HG02973 (cell line): ENCODE results near the gene DPP6.
A peak's percentile ranks its signal among the peaks of the same experiment; 100 is the strongest.
"Not testable (repeated sequence)": the region's sequence is repeated elsewhere in the genome, so short reads cannot be mapped to it uniquely, and the experiment has no call there.

ENCODE experiments used
- ATAC-seq: cut with Tn5 transposase; IDR thresholded peaks from one replicate; pipeline ENCODE4 v1.9.1; 2021; ENCODE audit warnings: moderate library complexity; ENCODE audit not compliant: unreplicated experiment

The DPP6 gene

DNA sequence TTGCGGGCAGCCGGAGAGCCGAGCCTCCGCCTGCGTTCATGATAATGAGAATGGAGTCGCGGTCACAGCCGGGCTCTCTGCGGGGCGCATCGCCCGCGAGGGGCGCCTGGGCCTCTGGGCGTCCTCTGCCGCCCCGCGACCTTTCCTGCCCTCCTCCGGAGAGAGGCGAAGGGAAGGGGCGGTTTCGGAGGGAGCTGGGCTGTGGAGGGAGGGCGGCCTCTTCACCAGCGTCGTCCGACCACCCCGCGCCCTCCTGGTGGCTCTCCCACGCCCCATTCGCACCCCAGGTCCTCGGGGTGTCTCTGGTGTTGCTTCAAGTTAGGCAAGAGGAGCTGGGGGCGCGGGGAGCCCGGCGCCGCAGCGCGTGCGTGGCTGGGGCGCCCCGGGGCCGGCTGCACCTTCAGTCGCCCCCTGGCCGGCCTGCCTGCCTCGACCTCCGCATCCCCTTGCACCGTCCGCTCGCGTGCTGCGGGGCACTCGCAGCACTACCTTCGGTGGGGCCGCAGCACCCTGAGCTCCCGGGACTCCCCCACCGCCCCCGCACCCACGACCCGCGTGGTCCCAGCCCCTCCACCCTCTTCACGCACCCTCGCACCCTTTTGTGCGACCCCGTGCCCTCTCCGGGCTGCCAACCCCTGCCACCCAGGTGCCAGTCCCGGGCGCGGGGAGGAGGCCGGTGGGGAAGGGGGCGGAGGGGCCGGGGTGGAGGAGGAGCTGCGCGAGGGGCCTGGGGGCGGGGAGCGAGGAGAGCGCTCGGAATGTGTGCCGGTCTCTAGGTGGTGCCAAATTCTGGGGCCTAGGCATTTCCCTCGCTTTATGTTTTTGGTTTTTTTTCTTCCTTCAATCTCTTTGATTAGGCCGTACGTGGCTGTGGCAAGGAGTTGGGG is at the start of gene DPP6:
TSS of gene DPP6 (plus strand) at position 756 of the 887 bp plus-strand sequence.
- not testable (repeated sequence) for ATAC-seq

DNA sequence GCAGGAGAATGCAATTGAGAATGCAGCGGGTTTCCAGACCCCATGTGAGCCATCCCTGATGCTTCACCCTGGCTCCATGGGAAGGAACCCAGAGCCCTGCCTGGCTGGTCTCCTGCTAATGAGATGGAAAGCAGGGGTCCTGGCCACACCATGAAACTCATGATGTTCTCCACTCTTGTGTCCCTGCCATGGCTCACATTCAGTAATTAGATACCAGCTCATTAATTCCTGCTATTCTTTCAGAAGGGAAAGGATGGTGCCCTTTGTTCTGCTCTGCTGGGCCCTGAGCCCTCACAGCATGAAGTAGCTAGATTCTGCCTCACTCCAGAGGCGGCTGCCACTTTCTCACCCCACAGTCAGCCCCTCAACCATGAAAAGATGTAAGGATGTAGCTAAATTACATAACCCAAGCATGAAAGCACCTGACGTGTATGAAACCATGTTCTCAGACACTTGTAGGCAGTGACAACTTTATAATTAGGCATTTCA is 42.7 kb upstream of the DPP6 start:
- not testable (repeated sequence) for ATAC-seq

- ATAC-seq = not testable (repeated sequence)
Measured at GRCh38 chr7:154010726-154011568, 41.3 kb upstream of the DPP6 start.

- not testable (repeated sequence) for ATAC-seq
Measured at GRCh38 chr7:154012800-154013199, 39.4 kb upstream of the DPP6 start.

- ATAC-seq = not testable (repeated sequence)
Measured at GRCh38 chr7:154015636-154016035, 36.6 kb upstream of the DPP6 start.

DNA sequence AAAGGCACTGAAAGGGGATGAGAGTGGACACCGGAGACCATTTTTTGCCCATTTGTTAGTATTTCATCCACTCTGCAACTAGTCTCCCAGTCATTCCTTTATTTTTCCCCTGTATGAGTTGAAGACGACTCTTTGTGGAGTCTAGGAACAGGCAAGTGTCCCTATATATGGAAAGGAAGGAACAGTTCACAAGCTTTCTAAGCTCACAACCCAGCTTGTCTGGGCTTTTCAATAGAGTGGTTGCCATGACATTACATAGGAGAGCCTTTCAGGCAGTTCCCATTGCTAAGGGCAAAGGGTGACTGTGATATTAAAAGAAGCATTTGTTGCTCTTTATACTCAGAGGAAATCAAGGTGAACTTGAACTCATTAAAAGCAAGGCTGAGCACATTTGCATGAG is 33.8 kb upstream of the DPP6 start:
- ATAC-seq = not testable (repeated sequence)

- not testable (repeated sequence) for ATAC-seq
Measured at GRCh38 chr7:154027805-154028204, 24.4 kb upstream of the DPP6 start.

- not testable (repeated sequence) for ATAC-seq
Measured at GRCh38 chr7:154030476-154031080, 21.6 kb upstream of the DPP6 start.

- ATAC-seq = peak; percentile 79
Measured at GRCh38 chr7:154039466-154040165, 12.6 kb upstream of the DPP6 start.

DNA sequence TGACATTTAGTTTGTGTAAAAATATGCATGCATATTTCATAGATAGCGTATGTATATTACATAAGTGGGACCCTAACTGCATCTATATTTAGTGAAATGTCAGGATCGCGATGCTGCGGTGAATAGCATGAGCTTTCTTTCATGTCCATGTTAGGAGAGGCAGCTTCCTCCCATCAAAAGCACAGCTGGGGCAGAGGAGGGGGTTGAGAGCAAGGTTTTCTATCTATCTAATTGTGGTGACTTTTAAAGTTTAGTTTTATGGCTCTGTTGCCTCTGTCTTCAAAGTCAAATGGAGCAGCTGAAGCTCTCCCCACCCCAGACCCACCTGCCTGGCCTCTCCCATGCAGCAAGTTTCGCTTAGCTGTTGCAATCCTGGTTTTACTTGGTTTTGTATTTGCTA is 1.8 kb upstream of the DPP6 start:
- not testable (repeated sequence) for ATAC-seq

DNA sequence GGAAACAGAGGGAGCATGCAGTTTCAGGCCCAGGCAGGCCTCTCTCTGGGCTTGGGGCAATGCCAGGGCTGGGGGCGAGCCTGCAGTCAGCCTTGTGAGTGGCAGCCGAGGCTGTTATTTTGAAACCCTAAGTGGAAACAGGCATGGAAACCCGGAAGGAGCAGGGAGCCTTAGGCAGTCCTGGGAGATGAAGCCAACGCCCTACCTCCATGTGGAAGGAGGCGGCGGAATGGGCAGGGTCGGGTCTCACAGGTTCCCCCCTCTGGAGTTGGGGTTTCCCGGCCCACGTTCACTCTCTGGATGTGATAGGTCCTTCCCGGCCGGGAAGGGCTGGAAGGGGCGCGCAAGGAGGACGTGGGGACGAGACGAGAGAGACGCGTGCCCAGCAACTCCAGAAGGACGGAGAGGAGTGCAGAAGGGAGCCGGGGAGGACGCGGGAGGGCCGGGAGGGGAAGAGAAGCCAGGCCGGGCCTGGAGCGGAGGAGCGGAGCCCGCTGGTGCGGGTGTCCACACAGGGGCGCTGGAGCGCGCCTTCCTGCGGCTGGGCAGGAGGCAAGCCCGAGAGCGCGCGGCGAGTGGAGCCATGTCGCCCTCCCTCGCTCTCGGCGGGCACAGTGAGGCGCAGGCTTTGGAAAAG is 1.1 kb upstream of the DPP6 start:
- ATAC-seq = not testable (repeated sequence)

GRCh38 chr7:154052530-154053252 is 493 bp downstream of the DPP6 start:
- ATAC-seq = not testable (repeated sequence)

DNA sequence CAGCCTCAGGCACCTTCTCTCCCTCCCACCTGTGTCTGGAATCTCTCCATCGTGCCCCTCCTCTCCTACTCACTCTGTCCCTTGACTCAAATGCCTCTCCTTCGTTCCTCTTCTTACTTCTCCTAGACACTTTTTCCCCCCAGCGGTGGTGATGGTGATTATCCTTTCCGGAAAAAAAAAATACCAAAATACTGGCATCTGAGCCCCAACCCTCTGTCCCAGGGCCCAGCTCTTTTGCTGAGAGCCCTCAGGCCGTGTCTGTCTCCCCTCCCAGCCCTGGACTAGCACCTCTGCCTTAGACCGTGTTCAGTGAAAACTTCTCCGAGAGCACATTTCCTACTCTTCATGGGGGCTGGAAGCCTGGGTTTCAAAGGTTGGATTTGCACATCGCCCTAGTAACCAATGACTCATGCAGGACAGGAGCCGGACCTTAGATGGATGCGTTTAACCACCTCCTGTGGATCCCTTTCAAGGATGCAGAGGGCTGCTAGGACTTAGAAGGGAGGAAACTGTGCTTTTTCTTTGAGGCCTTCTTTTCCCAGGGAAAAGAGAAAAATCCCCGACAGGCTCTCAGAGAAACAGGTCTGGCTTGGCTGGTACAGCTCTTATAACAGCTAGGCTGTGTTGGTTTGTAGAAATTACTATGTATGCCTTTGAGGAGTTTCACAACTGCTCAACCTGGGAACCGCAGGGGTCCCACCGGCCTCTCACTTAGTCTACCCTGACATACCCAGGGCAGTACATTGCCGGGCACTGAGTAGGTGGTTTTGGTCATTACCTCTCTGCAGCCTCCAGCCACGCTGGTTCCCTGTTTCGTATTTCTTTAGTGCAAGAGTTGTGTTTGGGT is 1.5 kb downstream of the DPP6 start:
- not testable (repeated sequence) for ATAC-seq

- not testable (repeated sequence) for ATAC-seq
Measured at GRCh38 chr7:154054664-154055063, 2.5 kb downstream of the DPP6 start.

GRCh38 chr7:154055491-154056106 is 3.4 kb downstream of the DPP6 start:
- ATAC-seq = not testable (repeated sequence)

- not testable (repeated sequence) for ATAC-seq
Measured at GRCh38 chr7:154058783-154059182, 6.6 kb downstream of the DPP6 start.

DNA sequence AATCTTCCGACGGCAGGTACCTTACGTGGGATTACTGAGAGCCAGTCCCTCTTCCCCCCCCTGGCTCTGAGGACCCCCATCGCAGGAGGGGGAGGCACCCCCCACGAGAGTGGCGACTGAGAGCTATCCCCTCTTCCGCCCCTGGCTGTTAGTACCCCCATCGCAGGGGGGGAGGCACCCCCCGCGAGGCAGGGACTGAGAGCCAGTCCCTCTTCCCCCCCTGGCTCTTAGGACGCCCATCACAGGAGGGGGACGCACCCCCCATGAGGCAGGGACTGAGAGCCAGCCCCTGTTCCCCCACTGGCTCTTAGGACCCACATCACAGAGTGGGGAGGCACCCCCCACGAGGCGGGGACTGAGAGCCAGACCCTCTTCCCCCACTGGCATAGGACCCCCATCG is 8.4 kb downstream of the DPP6 start:
- not testable (repeated sequence) for ATAC-seq

- not testable (repeated sequence) for ATAC-seq
Measured at GRCh38 chr7:154071833-154072232, 19.6 kb downstream of the DPP6 start.
